Measurements from ENCODE around the gene FAT3. TPM values are rescaled to one million over a fixed set of nuclear protein-coding genes. Genes with fewer than 3 reads are reported as not detected.

Gene FAT3
- total and polyA plus RNA-seq, 10 of the 15 experiments (the other 5 are each of a cell fraction or from before 2014, with no cell fraction given) = under 0.01 to 0.04 (median 0.01) TPM; not detected in 7

DNA sequence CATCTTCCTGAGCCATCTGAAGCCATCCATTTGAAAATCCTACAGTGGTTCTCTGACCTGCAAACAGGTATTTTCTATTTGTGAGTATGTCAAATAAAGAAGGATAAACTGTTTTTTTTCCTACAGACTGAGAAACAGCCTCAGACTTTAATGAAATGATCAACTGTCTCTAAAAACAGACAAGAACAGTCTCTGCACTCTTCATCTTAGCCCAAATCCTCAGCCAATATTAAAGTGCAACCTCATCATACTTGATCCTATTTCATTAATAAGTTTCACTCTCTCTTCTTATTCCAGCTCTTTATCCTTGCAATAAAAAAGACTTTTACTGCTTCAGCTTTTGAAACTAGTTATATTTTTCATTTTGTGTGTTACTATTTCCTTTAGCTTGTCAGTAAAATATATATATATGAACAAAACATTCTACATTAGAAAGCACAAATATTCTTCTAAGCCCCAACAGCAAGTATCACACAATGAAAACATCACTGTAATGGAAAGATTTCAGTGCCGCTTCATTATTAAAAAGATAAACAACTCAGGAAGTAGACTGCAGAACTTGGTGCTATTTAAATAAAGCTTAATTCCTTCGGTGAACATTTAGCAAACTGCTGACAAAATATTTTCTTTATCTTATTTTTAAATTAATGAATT lies 45.5 kb upstream of the FAT3 start:
- SMC1A ChIA-PET (ENCODE audit: uncharacterized antibody, unreplicated experiment) = no interaction called here
- H3K9me3 ChIP-seq (replicated peaks; ENCODE audit: control insufficient read depth, insufficient read depth, low read length) = no peaks in the 10 kb centered on the region
- no peaks in the 10 kb centered on the region for H3K27me3 ChIP-seq (replicated peaks in 1 of 2; ENCODE audit: control insufficient read depth in 2 of 2, insufficient read depth in 2 of 2, low read length in 1 of 2)
- intact Hi-C loops (cut with micrococcal nuclease; ENCODE audit: unreplicated experiment) (no loop called here), in situ Hi-C loops (cut with MboI) (no loop called here)
- H3K4me3 ChIP-seq = no peak overlapping the region
- 52% methylated on average over 2 of the region's 2 CpGs for WGBS (ENCODE audit: insufficient coverage, insufficient replicate concordance, low lambda C conversion rate, missing lambda C conversion rate)
- no TSS peak for BruUV-seq (replicated peaks)
- FAIRE-seq = no peak
- RAD21 ChIA-PET (ENCODE audit: unreplicated experiment) = no interaction called here
- no peaks in the 10 kb centered on the region for H3K36me3 ChIP-seq (ENCODE audit: control insufficient read depth in 2 of 2, insufficient read depth in 2 of 2, low read length in 1 of 2)
- POLR2A ChIA-PET = no interaction called here
- H2AFZ ChIP-seq (ENCODE audit: control insufficient read depth, low read depth, low read length) = no peak overlapping the region
- no peaks in the 10 kb centered on the region for H3K4me1 ChIP-seq (ENCODE audit: control insufficient read depth, insufficient read depth, low read length)
- TF ChIP-seq, protein P1, sequence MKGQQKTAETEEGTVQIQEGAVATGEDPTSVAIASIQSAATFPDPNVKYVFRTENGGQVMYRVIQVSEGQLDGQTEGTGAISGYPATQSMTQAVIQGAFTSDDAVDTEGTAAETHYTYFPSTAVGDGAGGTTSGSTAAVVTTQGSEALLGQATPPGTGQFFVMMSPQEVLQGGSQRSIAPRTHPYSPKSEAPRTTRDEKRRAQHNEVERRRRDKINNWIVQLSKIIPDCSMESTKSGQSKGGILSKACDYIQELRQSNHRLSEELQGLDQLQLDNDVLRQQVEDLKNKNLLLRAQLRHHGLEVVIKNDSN (IDR thresholded peaks at IDR 0.05; ENCODE audit: borderline replicate concordance, extremely low read length, insufficient read depth, low read depth, low read length) = no peak
- no peak overlapping the region for H3K27ac ChIP-seq (ENCODE audit: control insufficient read depth, insufficient read depth)
- H3K4me2 ChIP-seq (ENCODE audit: control insufficient read depth, insufficient read depth) = no peak overlapping the region
- CTCF ChIA-PET = no interaction called here
- no peaks in the 10 kb centered on the region for H4K20me1 ChIP-seq (ENCODE audit: control insufficient read depth, insufficient read depth)
- no peaks in the 10 kb centered on the region for H3K79me2 ChIP-seq (ENCODE audit: control insufficient read depth, insufficient read depth, low read length)
- no peak for DNase-seq (ENCODE audit: low read depth, low spot score)
- H3K9ac ChIP-seq (ENCODE audit: control insufficient read depth, insufficient read depth, low read length) = no peak overlapping the region
- no peak for ATAC-seq

DNA sequence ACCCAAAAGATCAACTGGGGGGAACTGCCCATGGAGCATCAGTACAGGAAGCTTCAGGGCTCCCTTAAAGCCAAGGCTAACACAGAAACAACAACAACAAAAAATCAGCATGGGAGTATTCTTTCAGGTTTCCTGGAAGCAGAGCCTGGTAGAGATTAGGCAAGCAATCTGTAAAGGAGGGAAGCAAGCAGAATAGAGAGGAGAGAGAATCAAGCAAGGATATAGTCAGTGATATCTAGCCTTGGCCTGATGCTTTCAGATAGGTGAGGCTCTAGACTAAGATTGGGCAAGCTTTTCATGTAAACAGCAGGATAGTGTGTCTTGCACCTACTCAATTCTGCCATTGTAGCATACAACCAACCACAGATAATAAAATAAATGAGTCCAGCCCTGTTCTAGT lies 44.4 kb upstream of the FAT3 start:
- POLR2A ChIA-PET = no interaction called here
- in situ Hi-C loops (cut with MboI) = no loop called here
- RAD21 ChIA-PET (ENCODE audit: unreplicated experiment) = no interaction called here
- H3K79me2 ChIP-seq (ENCODE audit: control insufficient read depth, insufficient read depth, low read length) = no peaks in the 10 kb centered on the region
- H3K4me2 ChIP-seq (ENCODE audit: control insufficient read depth, insufficient read depth) = no peak overlapping the region
- no peaks in the 10 kb centered on the region for H3K4me1 ChIP-seq (ENCODE audit: control insufficient read depth, insufficient read depth, low read length)
- no peak overlapping the region for H2AFZ ChIP-seq (ENCODE audit: control insufficient read depth, low read depth, low read length)
- no peak overlapping the region for H3K9ac ChIP-seq (ENCODE audit: control insufficient read depth, insufficient read depth, low read length)
- SMC1A ChIA-PET (ENCODE audit: uncharacterized antibody, unreplicated experiment) = no interaction called here
- DNase-seq (ENCODE audit: low read depth, low spot score) = no peak
- no TSS peak for BruUV-seq (replicated peaks)
- ATAC-seq = no peak
- CTCF ChIA-PET = no interaction called here
- intact Hi-C loops (cut with micrococcal nuclease; ENCODE audit: unreplicated experiment) = no loop called here
- FAIRE-seq = no peak
- H3K27ac ChIP-seq (ENCODE audit: control insufficient read depth, insufficient read depth) = no peak overlapping the region
- H4K20me1 ChIP-seq (ENCODE audit: control insufficient read depth, insufficient read depth) = no peaks in the 10 kb centered on the region
- no peak overlapping the region for H3K4me3 ChIP-seq
- no peaks in the 10 kb centered on the region for H3K36me3 ChIP-seq (ENCODE audit: control insufficient read depth in 2 of 2, insufficient read depth in 2 of 2, low read length in 1 of 2)
- no peaks in the 10 kb centered on the region for H3K9me3 ChIP-seq (replicated peaks; ENCODE audit: control insufficient read depth, insufficient read depth, low read length)
- H3K27me3 ChIP-seq (replicated peaks in 1 of 2; ENCODE audit: control insufficient read depth in 2 of 2, insufficient read depth in 2 of 2, low read length in 1 of 2) = no peaks in the 10 kb centered on the region
- no peak for TF ChIP-seq RBBP5 (conservative IDR thresholded peaks at IDR 0.05)
- TF ChIP-seq E2F8 (IDR thresholded peaks at IDR 0.05; ENCODE audit: low read depth, partially characterized antibody) = no peak
- TF ChIP-seq POLR2A (IDR thresholded peaks at IDR 0.05; ENCODE audit: low read depth, low read length) = no peak
- TF ChIP-seq, protein P2, sequence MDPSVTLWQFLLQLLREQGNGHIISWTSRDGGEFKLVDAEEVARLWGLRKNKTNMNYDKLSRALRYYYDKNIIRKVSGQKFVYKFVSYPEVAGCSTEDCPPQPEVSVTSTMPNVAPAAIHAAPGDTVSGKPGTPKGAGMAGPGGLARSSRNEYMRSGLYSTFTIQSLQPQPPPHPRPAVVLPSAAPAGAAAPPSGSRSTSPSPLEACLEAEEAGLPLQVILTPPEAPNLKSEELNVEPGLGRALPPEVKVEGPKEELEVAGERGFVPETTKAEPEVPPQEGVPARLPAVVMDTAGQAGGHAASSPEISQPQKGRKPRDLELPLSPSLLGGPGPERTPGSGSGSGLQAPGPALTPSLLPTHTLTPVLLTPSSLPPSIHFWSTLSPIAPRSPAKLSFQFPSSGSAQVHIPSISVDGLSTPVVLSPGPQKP (IDR thresholded peaks at IDR 0.05; ENCODE audit: low read depth, low read length) = no peak
- no peak for TF ChIP-seq RFX5 (IDR thresholded peaks at IDR 0.05; ENCODE audit: low read depth, low read length)
- no peak for TF ChIP-seq TCF3 (IDR thresholded peaks at IDR 0.05; ENCODE audit: borderline replicate concordance, insufficient read depth, low read depth, low read length)
- no peak for TF ChIP-seq KAT2A (conservative IDR thresholded peaks at IDR 0.05; ENCODE audit: control insufficient read depth, low read depth, low read length)
- TF ChIP-seq SREBF1 (IDR thresholded peaks at IDR 0.05; ENCODE audit: low read length) = no peak
- no peak for TF ChIP-seq WRNIP1 (IDR thresholded peaks at IDR 0.05; ENCODE audit: borderline replicate concordance, low read depth, low read length)
- TF ChIP-seq MYC (IDR thresholded peaks at IDR 0.05; ENCODE audit: insufficient read depth, insufficient read length, insufficient replicate concordance, low read length, severe bottlenecking) = no peak
- no peak for TF ChIP-seq ZSCAN29 (IDR thresholded peaks at IDR 0.05)
- no peak for TF ChIP-seq RUNX3 (IDR thresholded peaks at IDR 0.05; ENCODE audit: low read length)
